GM13977 (cell line): ENCODE data around the gene METTL6.
"Not testable (repeated sequence)": the region's sequence is repeated elsewhere in the genome, so short reads cannot be mapped to it uniquely, and the experiment has no call there.

ENCODE experiments used
- DNase-seq: peaks from one replicate; pipeline ENCODE4 v3.0.0; 2012; ENCODE audit warnings: low spot score
- in situ Hi-C: fragments of 300-500 bp; cut with MboI; formaldehyde crosslinking; loops from one replicate; pipeline ENCODE4 v1.12.0; 2022; ENCODE audit warnings: low sequenced_read_pairs, low pct_unique_long_range_greater_than_20kb, mixed read lengths, inconsistent platforms; ENCODE audit not compliant: unreplicated experiment
- TF ChIP-seq, protein P1 (sequence below): IDR thresholded peaks from 2 replicates; pipeline ENCODE4 v1.5.1; 2012; ENCODE audit warnings: mild to moderate bottlenecking, control low read depth; ENCODE audit not compliant: insufficient read depth; ENCODE audit errors: extremely low read depth, missing control alignments

The METTL6 gene

DNA sequence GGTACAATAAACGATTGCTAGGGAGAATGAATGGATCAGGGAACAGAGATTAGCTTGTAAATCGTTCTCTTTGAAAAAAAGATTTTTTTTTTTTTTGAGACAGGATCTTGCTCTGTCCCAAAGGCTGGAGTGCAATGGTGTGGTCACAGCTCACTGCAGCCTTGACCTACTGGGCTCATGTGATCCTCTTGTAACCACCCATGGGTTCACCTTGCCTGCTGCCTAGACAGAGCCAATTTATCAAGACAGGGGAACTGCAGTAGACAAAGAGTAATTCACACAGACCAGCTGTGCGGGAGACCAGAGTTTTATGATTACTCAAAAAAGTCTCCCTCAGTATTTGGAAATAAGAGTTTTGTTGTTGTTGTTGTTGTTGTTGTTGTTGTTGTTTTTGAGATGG lies 39.6 kb downstream of the METTL6 start:
- TF ChIP-seq, protein P1, sequence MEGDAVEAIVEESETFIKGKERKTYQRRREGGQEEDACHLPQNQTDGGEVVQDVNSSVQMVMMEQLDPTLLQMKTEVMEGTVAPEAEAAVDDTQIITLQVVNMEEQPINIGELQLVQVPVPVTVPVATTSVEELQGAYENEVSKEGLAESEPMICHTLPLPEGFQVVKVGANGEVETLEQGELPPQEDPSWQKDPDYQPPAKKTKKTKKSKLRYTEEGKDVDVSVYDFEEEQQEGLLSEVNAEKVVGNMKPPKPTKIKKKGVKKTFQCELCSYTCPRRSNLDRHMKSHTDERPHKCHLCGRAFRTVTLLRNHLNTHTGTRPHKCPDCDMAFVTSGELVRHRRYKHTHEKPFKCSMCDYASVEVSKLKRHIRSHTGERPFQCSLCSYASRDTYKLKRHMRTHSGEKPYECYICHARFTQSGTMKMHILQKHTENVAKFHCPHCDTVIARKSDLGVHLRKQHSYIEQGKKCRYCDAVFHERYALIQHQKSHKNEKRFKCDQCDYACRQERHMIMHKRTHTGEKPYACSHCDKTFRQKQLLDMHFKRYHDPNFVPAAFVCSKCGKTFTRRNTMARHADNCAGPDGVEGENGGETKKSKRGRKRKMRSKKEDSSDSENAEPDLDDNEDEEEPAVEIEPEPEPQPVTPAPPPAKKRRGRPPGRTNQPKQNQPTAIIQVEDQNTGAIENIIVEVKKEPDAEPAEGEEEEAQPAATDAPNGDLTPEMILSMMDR: no peak
- DNase-seq: no peak
- in situ Hi-C loops: no loop called here

DNA sequence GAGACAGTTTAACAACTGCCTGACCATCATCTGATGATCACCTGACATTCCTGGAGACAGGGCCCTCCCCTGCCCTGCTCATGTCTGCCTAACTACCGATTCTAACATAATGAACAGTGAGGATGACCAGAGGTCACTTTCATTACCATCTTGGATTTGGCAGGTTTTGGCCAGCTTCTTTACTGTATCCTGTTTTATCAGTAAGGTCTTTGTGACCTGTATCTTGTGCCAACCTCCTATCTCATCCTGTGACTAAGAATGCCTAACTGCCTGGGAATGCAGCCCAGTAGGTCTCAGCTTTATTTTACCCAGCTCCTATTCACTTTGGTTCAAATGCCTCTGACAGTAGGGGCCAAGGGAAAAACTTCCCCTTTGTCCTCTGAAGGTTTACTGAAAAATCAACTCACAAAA lies 40.2 kb downstream of the METTL6 start:
- DNase-seq: no peak
- in situ Hi-C loops: no loop called here

DNA sequence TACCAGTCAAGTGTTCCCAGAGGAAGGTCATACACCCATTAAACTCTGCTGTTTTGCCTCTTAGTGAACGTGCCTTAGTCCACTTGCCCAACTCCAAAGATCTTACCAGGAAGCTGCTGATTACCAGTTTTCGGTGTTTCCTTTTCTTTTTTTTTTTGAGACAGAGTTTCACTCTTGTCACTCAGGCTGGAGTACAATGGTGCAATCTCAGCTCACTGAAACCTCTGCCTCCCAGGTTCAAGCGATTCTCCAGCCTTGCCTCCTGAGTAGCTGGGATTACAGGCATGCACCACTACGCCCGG lies 40.7 kb downstream of the METTL6 start:
- in situ Hi-C loops, DNase-seq: not testable (repeated sequence)

More for the DNA sequence above, 40.2 kb downstream of the METTL6 start:
- TF ChIP-seq, protein P1: no peak

GRCh38 chr3:15385901-15386653 lies 41.3 kb downstream of the METTL6 start:
- in situ Hi-C loops: no loop called here
- DNase-seq: no peak
- TF ChIP-seq, protein P1: no peak

GRCh38 chr3:15385238-15385695 lies 42.1 kb downstream of the METTL6 start:
- in situ Hi-C loops, DNase-seq: not testable (repeated sequence)

DNA sequence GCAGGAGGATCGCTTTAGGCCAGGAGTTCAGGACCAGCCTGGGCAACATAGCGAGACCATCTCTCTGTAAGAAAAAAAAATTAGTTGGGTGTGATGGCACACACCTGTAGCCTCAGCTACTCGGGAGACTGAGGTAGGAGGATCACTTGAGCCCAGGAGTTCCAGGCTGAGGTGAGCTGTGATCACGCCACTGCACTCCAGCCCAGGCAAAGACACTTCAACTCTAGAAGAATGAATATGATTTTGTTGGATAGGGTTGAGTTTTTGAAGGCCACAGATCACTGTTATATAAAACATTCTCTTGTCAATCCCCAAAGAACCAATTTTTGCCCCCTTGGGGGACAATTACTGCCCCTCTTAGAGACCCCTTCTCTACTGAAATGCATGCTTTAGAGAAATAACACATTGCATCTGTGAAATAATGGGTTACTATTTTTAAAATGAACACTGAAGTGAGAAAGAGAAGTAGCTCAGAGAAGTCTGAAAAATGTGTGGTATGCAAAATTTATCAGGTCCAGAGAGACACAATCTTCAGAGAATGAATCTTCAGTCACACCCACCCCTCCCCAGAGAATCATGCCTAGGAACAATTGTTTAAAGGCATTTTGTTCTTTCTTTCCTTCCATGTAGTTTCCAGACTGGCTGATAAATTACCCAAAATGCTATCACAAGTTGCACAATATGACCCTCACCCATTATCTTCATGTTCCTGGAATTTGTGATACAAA lies 42.7 kb downstream of the METTL6 start:
- in situ Hi-C loops: loop anchor here (5.0 kb wide), 1 partner anchor 112 kb away; no protein-coding TSS in a partner anchor
- TF ChIP-seq, protein P1: no peak
- DNase-seq: peak; percentile 54

DNA sequence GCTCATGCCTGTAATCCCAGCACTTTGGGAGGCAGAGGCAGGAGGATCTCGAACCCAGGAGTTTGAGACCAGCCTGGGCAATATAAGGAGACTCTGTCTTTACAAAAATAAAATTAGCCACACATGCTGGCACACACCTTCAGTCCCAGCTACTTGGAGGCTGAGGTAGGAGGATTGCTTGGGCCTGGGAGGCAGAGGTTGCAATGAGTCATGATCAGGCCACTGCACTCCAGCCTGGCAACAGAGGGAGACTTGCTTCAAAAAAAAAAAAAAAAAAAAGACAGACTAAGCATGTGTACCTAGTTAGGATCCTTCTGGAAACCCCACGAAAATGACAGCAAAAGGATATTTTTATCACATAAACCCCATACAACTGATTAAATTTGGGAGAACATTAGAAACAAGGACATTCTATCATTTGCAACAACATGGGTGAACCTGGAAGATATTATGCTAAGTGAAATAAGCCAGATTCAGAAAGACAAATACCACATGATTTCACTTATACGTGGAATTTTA lies 44.9 kb downstream of the METTL6 start:
- TF ChIP-seq, protein P1: no peak
- in situ Hi-C loops: loop anchor here (5.0 kb wide), 1 partner anchor 110 kb away; no protein-coding TSS in a partner anchor
- no peak for DNase-seq
